ENCODE data around the gene NANOGP8.

NANOGP8 gene

DNA sequence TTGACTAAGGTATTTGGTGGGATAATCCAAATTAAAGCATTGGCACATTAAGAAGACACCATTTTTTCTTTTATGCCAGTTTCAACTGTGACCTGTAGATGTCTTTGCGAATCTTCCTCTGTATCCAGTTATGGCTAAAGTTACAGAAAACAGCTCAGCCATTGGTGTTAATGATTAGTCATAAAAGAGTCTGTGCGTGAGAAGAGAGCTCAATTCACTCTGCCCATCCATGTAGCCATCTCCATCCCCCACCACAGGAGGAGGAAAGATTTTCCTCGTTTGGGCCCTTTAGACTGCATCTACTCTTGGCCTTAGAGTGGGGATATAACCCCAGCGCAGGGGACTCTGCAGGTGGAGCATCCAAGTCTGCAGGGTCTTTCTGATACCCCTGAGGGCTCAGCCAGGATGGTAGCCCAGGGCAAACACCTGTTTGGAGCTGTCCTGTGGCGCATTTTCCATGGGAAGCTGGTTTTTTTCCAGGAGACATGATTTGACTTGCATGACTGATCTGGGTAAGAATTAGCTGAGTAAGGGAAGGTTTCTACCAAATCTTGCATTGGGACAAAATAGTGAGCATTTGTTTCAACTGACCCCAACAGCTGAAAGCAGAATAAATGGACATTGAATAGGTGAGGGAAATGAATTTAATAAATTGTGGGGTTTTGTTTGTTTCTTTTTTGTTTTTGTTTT is 29.5 kb downstream of the NANOGP8 start:
- DNase-seq: no peak

DNA sequence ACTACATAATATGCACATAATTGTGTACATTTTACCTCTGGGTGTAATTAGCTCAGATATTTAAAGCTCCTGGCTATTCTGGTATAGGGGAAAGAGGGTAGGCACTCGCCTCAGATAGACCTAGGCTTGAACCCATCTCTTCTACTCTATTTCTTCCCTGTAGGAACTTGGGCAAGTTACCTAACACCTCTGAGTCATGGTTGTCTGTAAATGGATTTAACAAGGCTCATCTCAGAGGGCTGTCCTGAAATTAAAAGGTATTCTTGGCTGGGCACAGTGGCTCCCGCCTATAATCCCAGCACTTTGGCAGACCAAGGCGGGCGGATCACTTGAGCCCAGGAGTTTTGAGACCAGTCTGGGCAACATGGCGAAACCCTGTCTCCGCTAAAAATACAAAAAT is 30.7 kb downstream of the NANOGP8 start:
- no peak for DNase-seq

DNA sequence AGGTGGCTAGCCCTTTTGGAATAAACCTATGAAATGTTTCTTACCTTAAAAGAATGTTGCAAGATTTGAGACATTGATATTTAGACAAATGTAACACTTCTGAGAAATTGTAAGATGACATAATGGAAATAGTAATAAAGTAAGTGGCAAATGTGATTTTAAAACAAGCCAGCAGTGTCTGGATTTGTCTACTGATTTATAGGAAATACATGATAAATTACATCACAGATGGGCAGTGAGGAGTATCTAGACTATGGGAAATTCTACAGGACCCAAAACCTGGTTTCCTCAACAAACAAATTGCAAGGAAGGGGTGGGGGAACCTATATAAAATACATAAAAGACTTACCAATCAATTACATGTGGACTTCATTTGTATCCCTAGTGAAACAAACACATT is 37.1 kb downstream of the NANOGP8 start:
- no peak for DNase-seq

DNA sequence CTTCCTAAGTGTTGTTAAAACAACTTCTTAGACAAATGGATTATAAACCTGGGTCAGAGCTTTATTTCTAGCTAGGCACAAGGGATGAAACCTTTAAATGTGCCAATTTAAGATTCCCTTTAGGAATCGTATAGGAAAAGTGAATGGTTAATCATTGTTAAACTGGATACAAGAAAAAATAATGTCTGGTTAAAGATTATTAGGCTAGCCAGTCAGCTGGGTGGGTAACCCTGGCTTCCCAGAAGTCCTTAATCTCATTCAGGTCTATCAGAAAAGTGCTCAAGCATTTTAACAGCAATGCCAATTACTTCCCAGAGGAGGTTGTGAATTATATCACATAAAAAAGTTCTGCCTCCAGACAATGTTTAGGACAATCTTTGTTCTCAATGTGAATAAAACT is 37.6 kb downstream of the NANOGP8 start:
- no peak for DNase-seq

DNA sequence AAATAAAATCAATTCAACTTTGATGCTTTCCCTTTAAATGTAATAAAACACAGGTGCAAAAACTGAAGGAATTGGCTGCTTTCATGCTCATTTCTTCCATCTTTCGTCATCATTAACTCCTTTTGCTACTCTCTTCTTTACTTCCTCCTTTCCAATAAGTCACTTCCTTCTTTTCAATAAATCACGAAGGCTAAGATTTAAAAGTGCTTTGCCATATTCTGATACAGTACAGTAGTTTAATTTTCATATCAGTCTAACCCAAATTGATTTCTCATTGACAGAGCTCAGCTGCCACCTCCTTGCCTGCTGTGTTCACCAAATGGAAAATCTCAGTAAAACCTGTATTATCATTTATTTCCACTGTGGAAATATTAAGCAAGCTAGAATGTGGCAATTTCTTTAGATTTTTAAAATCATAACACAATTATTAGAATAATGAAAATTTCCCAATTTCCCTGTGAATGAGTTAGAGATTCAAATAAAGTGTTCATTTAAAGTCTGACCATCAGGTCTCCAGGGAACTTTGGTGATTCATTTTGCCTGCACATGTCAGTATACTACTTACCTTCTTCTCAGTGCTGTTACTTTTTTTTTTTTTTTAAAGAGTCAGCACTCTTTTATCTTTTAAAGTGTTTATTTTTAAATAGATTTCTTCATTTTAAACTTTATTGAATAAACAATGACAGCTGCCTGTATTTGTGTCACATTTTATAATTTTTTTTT is 41.6 kb downstream of the NANOGP8 start:
- no peak for DNase-seq

DNA sequence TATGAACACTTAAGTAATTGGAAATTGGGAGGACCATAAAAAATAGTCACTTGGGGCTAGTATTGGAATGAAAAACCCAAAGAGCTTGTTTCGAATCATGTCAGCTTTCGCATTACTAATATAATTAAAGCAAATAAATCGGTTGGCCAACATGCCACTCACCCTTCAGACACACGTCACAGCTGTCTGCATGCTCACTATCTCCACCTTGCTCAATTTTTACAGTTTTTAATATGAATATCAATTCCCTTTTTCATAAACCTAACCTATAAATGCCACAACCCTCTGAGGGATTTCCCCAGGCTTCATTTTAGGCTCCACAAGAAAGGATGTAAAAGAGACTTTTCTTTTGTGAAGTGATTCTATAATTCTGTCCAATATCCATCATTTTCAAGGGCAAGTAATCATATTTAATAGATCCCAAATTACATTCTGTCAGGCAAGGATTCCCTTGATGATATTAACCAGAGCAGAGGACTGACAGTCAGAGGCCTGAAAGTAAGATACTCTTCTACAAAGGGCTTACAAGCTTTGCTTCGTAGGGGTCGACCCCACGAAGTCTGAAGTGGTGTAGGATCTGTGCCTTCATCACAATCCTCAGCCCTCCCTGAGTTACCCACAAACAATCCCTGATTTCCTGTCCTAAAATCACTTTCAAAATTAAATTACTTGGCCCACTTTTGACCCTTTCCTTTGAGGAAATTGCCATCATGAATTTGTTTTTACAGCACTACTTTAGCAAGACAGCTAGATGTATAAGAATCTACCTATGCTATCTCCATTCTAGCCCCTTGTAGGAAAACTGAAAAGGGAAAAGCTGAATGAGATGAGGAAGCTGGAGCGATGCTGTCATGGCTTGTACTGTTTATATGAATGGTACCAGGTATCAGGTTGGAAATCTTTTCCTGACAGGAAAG is 44.5 kb downstream of the NANOGP8 start:
- DNase-seq: no peak

DNA sequence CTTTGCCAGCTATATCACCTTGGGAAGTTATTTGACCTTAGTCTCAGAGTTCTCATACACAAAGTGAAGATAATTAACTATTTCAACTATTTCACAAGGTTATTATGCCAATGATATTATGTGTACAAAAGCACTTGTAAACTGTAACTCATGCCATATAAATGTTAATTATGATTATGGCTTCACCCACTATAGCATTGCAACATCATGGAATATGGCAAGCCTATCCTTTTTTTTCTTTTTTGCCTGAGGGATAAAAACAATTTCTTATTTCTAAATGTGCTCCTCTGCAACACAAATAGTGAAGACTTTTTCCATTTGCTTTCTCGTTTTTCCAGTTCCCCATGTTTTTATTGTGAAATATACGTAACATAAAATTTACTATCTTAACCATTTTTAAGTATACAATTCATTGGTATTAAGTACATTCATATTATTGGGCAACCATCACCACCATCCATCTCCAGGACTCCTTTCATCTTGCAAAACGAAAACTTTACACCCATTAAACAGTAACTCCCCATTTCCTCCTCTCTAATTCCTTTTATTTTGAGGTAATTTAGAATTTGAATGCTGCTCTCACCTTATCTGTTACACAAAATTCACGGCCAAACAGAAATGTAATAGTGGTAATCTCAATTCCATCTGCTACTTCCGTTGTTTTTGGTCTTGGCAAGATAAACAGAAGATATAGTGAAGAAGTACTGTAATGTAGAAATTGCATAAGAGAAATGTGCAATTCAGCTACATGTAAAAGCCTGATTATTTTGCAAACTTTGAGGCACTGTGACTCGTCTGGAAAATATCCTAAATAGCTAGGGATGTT is 46.3 kb downstream of the NANOGP8 start:
- no peak for DNase-seq

Data from stimulated activated CD4-positive, alpha-beta T cell treated with anti-CD3 and anti-CD28 coated beads, Interleukin-4, amount 100 ng/mL, for 1 hour (primary cell).